GM20000 (cell line): ENCODE measurements around the gene TRAPPC2L.

ENCODE experiments used
- DNase-seq: peaks from one replicate; pipeline ENCODE4 v3.0.0; 2012; ENCODE audit warnings: low spot score
- TF ChIP-seq, protein P1 (sequence below): IDR thresholded peaks from 2 replicates; pipeline ENCODE4 v1.5.1; 2012; ENCODE audit warnings: mild to moderate bottlenecking, control low read depth; ENCODE audit errors: extremely low read depth, missing control alignments

Gene TRAPPC2L

GRCh38 chr16:88841521-88842307, 15.2 kb upstream of the TRAPPC2L start:
- TF ChIP-seq, protein P1, sequence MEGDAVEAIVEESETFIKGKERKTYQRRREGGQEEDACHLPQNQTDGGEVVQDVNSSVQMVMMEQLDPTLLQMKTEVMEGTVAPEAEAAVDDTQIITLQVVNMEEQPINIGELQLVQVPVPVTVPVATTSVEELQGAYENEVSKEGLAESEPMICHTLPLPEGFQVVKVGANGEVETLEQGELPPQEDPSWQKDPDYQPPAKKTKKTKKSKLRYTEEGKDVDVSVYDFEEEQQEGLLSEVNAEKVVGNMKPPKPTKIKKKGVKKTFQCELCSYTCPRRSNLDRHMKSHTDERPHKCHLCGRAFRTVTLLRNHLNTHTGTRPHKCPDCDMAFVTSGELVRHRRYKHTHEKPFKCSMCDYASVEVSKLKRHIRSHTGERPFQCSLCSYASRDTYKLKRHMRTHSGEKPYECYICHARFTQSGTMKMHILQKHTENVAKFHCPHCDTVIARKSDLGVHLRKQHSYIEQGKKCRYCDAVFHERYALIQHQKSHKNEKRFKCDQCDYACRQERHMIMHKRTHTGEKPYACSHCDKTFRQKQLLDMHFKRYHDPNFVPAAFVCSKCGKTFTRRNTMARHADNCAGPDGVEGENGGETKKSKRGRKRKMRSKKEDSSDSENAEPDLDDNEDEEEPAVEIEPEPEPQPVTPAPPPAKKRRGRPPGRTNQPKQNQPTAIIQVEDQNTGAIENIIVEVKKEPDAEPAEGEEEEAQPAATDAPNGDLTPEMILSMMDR: no peak
- DNase-seq: no peak

GRCh38 chr16:88842308-88842756, 14.6 kb upstream of the TRAPPC2L start:
- DNase-seq: no peak
- TF ChIP-seq, protein P1: no peak

DNA sequence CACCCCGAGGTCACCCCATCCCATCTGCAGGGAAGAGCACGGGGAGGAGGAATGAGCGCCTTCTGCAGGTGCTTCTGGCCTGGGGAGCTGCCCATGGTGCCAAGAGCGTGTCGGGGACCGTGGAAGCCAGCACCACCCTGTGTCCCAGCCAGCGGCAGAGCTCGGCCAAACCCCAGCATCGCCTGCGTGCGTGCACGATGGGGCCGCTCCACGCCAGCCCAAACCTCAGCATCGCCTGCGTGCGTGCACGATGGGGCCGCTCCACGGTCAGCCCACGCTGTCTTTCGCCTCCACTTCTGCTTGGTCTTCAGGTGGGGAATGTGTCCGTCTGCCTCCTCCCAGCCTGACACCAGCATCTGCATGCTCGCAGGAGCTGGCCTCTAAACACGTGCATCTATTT, 14.1 kb upstream of the TRAPPC2L start:
- TF ChIP-seq, protein P1: no peak
- DNase-seq: no peak

- no peak for DNase-seq
- TF ChIP-seq, protein P1: no peak
Measured at GRCh38 chr16:88843256-88843655, 13.7 kb upstream of the TRAPPC2L start.

GRCh38 chr16:88844419-88845036, 12.4 kb upstream of the TRAPPC2L start:
- TF ChIP-seq, protein P1: no peak
- DNase-seq: no peak

- TF ChIP-seq, protein P1: no peak
- no peak for DNase-seq
Measured at GRCh38 chr16:88846088-88846487, 10.8 kb upstream of the TRAPPC2L start.

GRCh38 chr16:88847654-88848053, 9.3 kb upstream of the TRAPPC2L start:
- TF ChIP-seq, protein P1: no peak
- DNase-seq: no peak
